ENCODE data around the gene PRADC1.

The PRADC1 gene

GRCh38 chr2:73228631-73229030 lies 4.4 kb downstream of the PRADC1 start:
- H3K27me3 ChIP-seq (replicated peaks; ENCODE audit: control insufficient read depth, insufficient read depth, low read length) = no peaks in the 10 kb centered on the region
- H3K36me3 ChIP-seq (ENCODE audit: control insufficient read depth, insufficient read depth, low read length) = peaks cover 18% of the 10 kb centered on the region
- no peak overlapping the region for H3K4me3 ChIP-seq (replicated peaks; ENCODE audit: low read depth, low read length)
- TF ChIP-seq, protein P1, sequence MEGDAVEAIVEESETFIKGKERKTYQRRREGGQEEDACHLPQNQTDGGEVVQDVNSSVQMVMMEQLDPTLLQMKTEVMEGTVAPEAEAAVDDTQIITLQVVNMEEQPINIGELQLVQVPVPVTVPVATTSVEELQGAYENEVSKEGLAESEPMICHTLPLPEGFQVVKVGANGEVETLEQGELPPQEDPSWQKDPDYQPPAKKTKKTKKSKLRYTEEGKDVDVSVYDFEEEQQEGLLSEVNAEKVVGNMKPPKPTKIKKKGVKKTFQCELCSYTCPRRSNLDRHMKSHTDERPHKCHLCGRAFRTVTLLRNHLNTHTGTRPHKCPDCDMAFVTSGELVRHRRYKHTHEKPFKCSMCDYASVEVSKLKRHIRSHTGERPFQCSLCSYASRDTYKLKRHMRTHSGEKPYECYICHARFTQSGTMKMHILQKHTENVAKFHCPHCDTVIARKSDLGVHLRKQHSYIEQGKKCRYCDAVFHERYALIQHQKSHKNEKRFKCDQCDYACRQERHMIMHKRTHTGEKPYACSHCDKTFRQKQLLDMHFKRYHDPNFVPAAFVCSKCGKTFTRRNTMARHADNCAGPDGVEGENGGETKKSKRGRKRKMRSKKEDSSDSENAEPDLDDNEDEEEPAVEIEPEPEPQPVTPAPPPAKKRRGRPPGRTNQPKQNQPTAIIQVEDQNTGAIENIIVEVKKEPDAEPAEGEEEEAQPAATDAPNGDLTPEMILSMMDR (IDR thresholded peaks at IDR 0.05; ENCODE audit: insufficient read depth, low read length, poor library complexity, severe bottlenecking) = no peak
- no peak for DNase-seq (ENCODE audit: extremely low read depth, insufficient read length)

GRCh38 chr2:73227086-73227485 lies 6.0 kb downstream of the PRADC1 start:
- TF ChIP-seq, protein P1 (IDR thresholded peaks at IDR 0.05; ENCODE audit: insufficient read depth, low read length, poor library complexity, severe bottlenecking) = no peak
- Histone ChIP-seq H3K36me3 (ENCODE audit: control insufficient read depth, insufficient read depth, low read length) (peaks cover 20% of the 10 kb centered on the region), H3K4me3 (replicated peaks; ENCODE audit: low read depth, low read length) (no peak overlapping the region), H3K27me3 (replicated peaks; ENCODE audit: control insufficient read depth, insufficient read depth, low read length) (no peaks in the 10 kb centered on the region)
- no peak for DNase-seq (ENCODE audit: extremely low read depth, insufficient read length)

DNA sequence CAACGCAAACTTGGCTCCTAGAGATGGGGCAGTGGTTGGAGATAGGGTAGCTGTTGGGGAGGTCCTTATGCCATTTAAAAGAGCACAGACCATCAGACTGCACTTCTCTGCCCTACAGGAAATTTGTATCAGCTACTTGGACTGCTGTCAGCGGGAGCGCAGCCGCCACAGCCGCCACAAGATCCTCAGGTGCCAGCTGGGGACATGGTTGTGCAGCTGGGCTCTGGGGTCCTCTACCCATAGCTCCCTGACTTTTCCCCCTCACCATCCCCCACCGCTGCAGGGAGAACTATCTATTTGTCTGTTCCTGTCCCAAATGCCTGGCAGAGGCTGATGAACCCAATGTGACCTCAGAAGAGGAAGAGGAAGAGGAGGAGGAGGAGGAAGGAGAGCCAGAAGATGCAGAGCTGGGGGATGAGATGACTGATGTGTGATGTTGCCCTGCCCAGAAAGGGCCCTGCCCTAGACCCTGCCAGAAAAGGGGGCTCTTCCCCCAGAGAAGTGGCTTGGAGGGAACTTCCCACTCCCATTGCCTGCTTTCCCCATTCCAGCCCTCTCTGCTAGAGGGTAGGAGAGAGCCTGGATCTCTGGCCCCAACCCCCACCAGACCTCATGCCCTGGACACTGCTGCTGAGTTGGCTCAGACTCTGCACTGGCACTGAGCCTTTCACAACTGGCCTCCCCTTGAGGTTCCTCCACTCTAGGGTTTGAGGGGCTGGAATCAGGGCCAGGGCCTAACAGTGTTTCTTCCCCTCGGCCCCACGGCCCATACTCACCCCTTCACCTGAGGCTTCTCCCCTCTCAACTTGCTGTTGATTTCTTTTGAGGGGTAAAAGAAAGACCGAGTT lies 7.3 kb downstream of the PRADC1 start:
- Histone ChIP-seq H3K27me3 (replicated peaks; ENCODE audit: control insufficient read depth, insufficient read depth, low read length) (no peaks in the 10 kb centered on the region), H3K4me3 (replicated peaks; ENCODE audit: low read depth, low read length) (no peak overlapping the region), H3K36me3 (ENCODE audit: control insufficient read depth, insufficient read depth, low read length) (peaks cover 20% of the 10 kb centered on the region)
- DNase-seq (ENCODE audit: extremely low read depth, insufficient read length) = no peak
- TF ChIP-seq, protein P1 (IDR thresholded peaks at IDR 0.05; ENCODE audit: insufficient read depth, low read length, poor library complexity, severe bottlenecking) = no peak

- Histone ChIP-seq H3K4me3 (replicated peaks; ENCODE audit: low read depth, low read length) (no peak overlapping the region), H3K36me3 (ENCODE audit: control insufficient read depth, insufficient read depth, low read length) (peaks cover 20% of the 10 kb centered on the region), H3K27me3 (replicated peaks; ENCODE audit: control insufficient read depth, insufficient read depth, low read length) (no peaks in the 10 kb centered on the region)
- TF ChIP-seq, protein P1 (IDR thresholded peaks at IDR 0.05; ENCODE audit: insufficient read depth, low read length, poor library complexity, severe bottlenecking) = no peak
- no peak for DNase-seq (ENCODE audit: extremely low read depth, insufficient read length)
Observed at GRCh38 chr2:73223821-73224220, 9.2 kb downstream of the PRADC1 start.

GRCh38 chr2:73218298-73218697 lies 14.7 kb downstream of the PRADC1 start:
- Histone ChIP-seq H3K27me3 (replicated peaks; ENCODE audit: control insufficient read depth, insufficient read depth, low read length) (no peaks in the 10 kb centered on the region), H3K4me3 (replicated peaks; ENCODE audit: low read depth, low read length) (no peak overlapping the region), H3K36me3 (ENCODE audit: control insufficient read depth, insufficient read depth, low read length) (peaks cover under 1% of the 10 kb centered on the region)
- DNase-seq (ENCODE audit: extremely low read depth, insufficient read length) = no peak
- TF ChIP-seq, protein P1 (IDR thresholded peaks at IDR 0.05; ENCODE audit: insufficient read depth, low read length, poor library complexity, severe bottlenecking) = no peak
